ENCODE data around the gene TTLL12.

GRCh38 chr22:43174941-43175531, 11.9 kb downstream of the TTLL12 start:
- TF ChIP-seq CTCF (IDR thresholded peaks at IDR 0.05; ENCODE audit: insufficient read depth, low read length, poor library complexity, severe bottlenecking), result no peak
- no peak for TF ChIP-seq EZH2phosphoT487 (conservative IDR thresholded peaks at IDR 0.05; ENCODE audit: low read length)

Data from SU-DHL-6 (cell line).